ENCODE results near the gene MTUS2. TPM values are rescaled to one million over a fixed set of nuclear protein-coding genes. Genes with fewer than 3 reads are reported as not detected.

Gene MTUS2
- total RNA-seq, 1 donor from 2014 or later, result 6.8 TPM

DNA sequence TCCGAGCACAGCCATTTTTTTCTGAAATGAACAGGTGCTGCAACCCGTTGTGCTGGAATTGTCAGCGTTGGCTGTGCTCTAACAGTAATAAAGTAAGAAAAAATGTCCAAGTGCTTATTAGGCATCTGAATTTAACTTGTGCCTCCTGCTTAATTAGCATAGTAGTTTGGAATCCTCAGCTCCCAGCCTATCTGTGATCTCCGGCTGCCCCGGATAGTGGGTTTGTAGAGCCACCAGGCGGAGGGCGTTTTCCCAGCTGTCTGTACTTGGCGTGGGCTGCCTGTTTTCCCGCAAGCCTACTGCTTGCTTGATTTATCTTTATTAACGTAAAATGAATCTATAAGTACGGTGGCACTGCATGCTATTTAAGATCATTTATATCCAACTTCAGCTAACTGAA is 137.9 kb downstream of the MTUS2 start:
- Mint-ChIP-seq H3K4me1 (ENCODE audit: low read depth, unreplicated experiment) (peaks cover 17% of the 10 kb centered on the region), H3K36me3 (ENCODE audit: unreplicated experiment) (no peaks in the 10 kb centered on the region), H3K27me3 (ENCODE audit: unreplicated experiment) (peaks cover 3% of the 10 kb centered on the region), H3K9me3 (ENCODE audit: unreplicated experiment) (no peaks in the 10 kb centered on the region), H3K4me3 (ENCODE audit: unreplicated experiment) (no peak overlapping the region), H3K27ac (ENCODE audit: unreplicated experiment) (no peak overlapping the region)
- TF ChIP-seq CTCF (IDR thresholded peaks at IDR 0.05; ENCODE audit: partially characterized antibody, unreplicated experiment), result no peak
- DNase-seq, result no peak

- no peaks in the 10 kb centered on the region for H3K9me3 Mint-ChIP-seq (ENCODE audit: unreplicated experiment)
- DNase-seq, result no peak
- H3K36me3 Mint-ChIP-seq (ENCODE audit: unreplicated experiment), result no peaks in the 10 kb centered on the region
- no peak overlapping the region for H3K4me3 Mint-ChIP-seq (ENCODE audit: unreplicated experiment)
- H3K4me1 Mint-ChIP-seq (ENCODE audit: low read depth, unreplicated experiment), result peaks cover 17% of the 10 kb centered on the region
- no peak overlapping the region for H3K27ac Mint-ChIP-seq (ENCODE audit: unreplicated experiment)
- TF ChIP-seq CTCF (IDR thresholded peaks at IDR 0.05; ENCODE audit: partially characterized antibody, unreplicated experiment), result no peak
- peaks cover 3% of the 10 kb centered on the region for H3K27me3 Mint-ChIP-seq (ENCODE audit: unreplicated experiment)
Measured at GRCh38 chr13:28958441-28958840, 138.3 kb downstream of the MTUS2 start.

GRCh38 chr13:28964052-28964451 is 143.9 kb downstream of the MTUS2 start:
- Mint-ChIP-seq H3K27ac (ENCODE audit: unreplicated experiment) (no peak overlapping the region), H3K36me3 (ENCODE audit: unreplicated experiment) (no peaks in the 10 kb centered on the region), H3K4me1 (ENCODE audit: low read depth, unreplicated experiment) (peaks cover 4% of the 10 kb centered on the region), H3K27me3 (ENCODE audit: unreplicated experiment) (no peaks in the 10 kb centered on the region), H3K4me3 (ENCODE audit: unreplicated experiment) (no peak overlapping the region), H3K9me3 (ENCODE audit: unreplicated experiment) (no peaks in the 10 kb centered on the region)
- DNase-seq, result no peak
- no peak for TF ChIP-seq CTCF (IDR thresholded peaks at IDR 0.05; ENCODE audit: partially characterized antibody, unreplicated experiment)

DNA sequence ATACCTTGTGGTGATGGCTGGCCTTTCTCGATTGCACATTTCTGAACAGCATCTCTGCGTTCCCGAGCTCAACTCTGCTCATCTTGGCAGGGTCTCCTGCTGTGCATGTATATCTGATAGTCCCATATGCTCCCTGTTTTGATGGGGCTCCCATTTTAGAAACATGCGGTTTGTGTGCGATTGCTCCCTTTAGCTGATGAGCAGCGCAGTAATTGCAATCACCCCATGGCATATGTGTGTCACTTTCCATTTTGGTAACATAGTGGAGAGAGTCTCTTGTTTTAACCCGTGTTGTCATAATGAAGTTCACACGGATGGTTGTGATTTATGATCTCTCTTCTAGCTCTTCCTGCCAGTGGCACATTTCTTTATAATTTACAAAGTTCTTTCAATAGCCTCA is 144.7 kb downstream of the MTUS2 start:
- no peak for DNase-seq
- no peak overlapping the region for H3K4me3 Mint-ChIP-seq (ENCODE audit: unreplicated experiment)
- no peaks in the 10 kb centered on the region for H3K27me3 Mint-ChIP-seq (ENCODE audit: unreplicated experiment)
- H3K36me3 Mint-ChIP-seq (ENCODE audit: unreplicated experiment), result no peaks in the 10 kb centered on the region
- no peak overlapping the region for H3K27ac Mint-ChIP-seq (ENCODE audit: unreplicated experiment)
- H3K9me3 Mint-ChIP-seq (ENCODE audit: unreplicated experiment), result no peaks in the 10 kb centered on the region
- peaks cover 4% of the 10 kb centered on the region for H3K4me1 Mint-ChIP-seq (ENCODE audit: low read depth, unreplicated experiment)
- TF ChIP-seq CTCF (IDR thresholded peaks at IDR 0.05; ENCODE audit: partially characterized antibody, unreplicated experiment), result no peak

GRCh38 chr13:28967029-28967915 is 147.1 kb downstream of the MTUS2 start:
- Mint-ChIP-seq H3K4me1 (ENCODE audit: low read depth, unreplicated experiment) (peaks cover 6% of the 10 kb centered on the region), H3K9me3 (ENCODE audit: unreplicated experiment) (no peaks in the 10 kb centered on the region), H3K4me3 (ENCODE audit: unreplicated experiment) (no peak overlapping the region), H3K27me3 (ENCODE audit: unreplicated experiment) (no peaks in the 10 kb centered on the region), H3K36me3 (ENCODE audit: unreplicated experiment) (no peaks in the 10 kb centered on the region), H3K27ac (ENCODE audit: unreplicated experiment) (no peak overlapping the region)
- no peak for TF ChIP-seq CTCF (IDR thresholded peaks at IDR 0.05; ENCODE audit: partially characterized antibody, unreplicated experiment)
- DNase-seq, result no peak

Measured in glutamatergic neuron (in vitro differentiated cells).